ENCODE measurements around the gene RASSF5. TPM values are rescaled to one million over a fixed set of nuclear protein-coding genes. Genes with fewer than 3 reads are reported as not detected.
A peak's percentile ranks its signal among the peaks of the same experiment; 100 is the strongest.

The RASSF5 gene
- total and polyA plus RNA-seq, 9 of the 15 experiments (the other 6 are each of a cell fraction or from before 2014, with no cell fraction given): 6.1 to 41.0 (median 25.2) TPM

DNA sequence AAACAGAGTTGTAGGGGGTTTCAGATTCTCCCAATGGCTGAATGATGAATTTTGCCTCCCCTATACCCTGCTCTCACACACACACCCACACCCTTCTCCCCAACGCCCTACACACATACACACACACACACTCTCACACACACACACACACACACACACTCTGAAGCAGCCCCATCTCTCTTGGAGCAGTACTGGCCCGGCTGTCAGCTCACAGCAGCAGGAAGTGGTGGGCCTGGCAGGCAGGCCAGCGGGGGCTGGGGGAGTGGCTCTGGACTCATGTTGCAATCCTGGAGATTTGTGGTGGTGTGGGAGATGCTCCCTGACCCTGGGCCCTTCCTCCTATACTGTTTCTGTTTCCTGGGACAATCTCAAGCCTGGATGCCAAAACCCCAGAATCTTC lies 34.9 kb upstream of the RASSF5 start (continued):
- TF ChIP-seq SMAD4 (CRISPR knock-in tag; conservative IDR thresholded peaks at IDR 0.05) (no peak), MEIS2 (IDR thresholded peaks at IDR 0.05; ENCODE audit: partially characterized antibody) (peak; percentile 17), NR2C1 (IDR thresholded peaks at IDR 0.05) (no peak), NR2C1 (tag; IDR thresholded peaks at IDR 0.05) (peak; percentile 23; the same call in 1 of the 2 replicates), RNF2 (IDR thresholded peaks at IDR 0.05) (no peak), NFYB (IDR thresholded peaks at IDR 0.05; ENCODE audit: extremely low read depth, insufficient read length) (no peak), POLR2AphosphoS5 (IDR thresholded peaks at IDR 0.05; ENCODE audit: control insufficient read depth, insufficient read depth, low read depth, low read length) (no peak), TBP (optimal IDR thresholded peaks at IDR 0.05; ENCODE audit: low read depth, low read length) (no peak), CHD4 (IDR thresholded peaks at IDR 0.05; ENCODE audit: insufficient read depth, insufficient replicate concordance, low read depth, low read length, poor library complexity, severe bottlenecking) (no peak), HDAC1 (IDR thresholded peaks at IDR 0.05) (peak in 1 of 2 experiments; percentile 27; a peak in 1 of 4 replicates), MYC (IDR thresholded peaks at IDR 0.05; ENCODE audit: low read depth, low read length) (no peak), MYC (CRISPR knock-in tag; IDR thresholded peaks at IDR 0.05; ENCODE audit: borderline replicate concordance, low read depth) (no peak), ZNF232 (CRISPR knock-in tag; IDR thresholded peaks at IDR 0.05) (no peak), PCBP2 (IDR thresholded peaks at IDR 0.05; ENCODE audit: low read depth, low read length, poor library complexity, severe bottlenecking) (no peak), RBM14 (IDR thresholded peaks at IDR 0.05; ENCODE audit: borderline replicate concordance, insufficient read depth, low read depth, low read length) (no peak), RCOR1 (IDR thresholded peaks at IDR 0.05; ENCODE audit: borderline replicate concordance in 1 of 2, low read depth in 2 of 2, low read length in 2 of 2) (0 out of 4 replicates have a peak, but pooled peaks of 1 of the 2 experiments have one; percentile 23), ZNF224 (CRISPR knock-in tag; IDR thresholded peaks at IDR 0.05) (no peak), HNRNPLL (IDR thresholded peaks at IDR 0.05; ENCODE audit: low read depth, low read length, poor library complexity, severe bottlenecking) (no peak), RAD51 (IDR thresholded peaks at IDR 0.05; ENCODE audit: borderline replicate concordance, low read depth) (no peak)
- TF ChIP-seq, protein P1, sequence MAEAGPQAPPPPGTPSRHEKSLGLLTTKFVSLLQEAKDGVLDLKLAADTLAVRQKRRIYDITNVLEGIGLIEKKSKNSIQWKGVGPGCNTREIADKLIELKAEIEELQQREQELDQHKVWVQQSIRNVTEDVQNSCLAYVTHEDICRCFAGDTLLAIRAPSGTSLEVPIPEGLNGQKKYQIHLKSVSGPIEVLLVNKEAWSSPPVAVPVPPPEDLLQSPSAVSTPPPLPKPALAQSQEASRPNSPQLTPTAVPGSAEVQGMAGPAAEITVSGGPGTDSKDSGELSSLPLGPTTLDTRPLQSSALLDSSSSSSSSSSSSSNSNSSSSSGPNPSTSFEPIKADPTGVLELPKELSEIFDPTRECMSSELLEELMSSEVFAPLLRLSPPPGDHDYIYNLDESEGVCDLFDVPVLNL (CRISPR knock-in tag; IDR thresholded peaks at IDR 0.05; ENCODE audit: low read depth): no peak
- TF ChIP-seq, protein P2, sequence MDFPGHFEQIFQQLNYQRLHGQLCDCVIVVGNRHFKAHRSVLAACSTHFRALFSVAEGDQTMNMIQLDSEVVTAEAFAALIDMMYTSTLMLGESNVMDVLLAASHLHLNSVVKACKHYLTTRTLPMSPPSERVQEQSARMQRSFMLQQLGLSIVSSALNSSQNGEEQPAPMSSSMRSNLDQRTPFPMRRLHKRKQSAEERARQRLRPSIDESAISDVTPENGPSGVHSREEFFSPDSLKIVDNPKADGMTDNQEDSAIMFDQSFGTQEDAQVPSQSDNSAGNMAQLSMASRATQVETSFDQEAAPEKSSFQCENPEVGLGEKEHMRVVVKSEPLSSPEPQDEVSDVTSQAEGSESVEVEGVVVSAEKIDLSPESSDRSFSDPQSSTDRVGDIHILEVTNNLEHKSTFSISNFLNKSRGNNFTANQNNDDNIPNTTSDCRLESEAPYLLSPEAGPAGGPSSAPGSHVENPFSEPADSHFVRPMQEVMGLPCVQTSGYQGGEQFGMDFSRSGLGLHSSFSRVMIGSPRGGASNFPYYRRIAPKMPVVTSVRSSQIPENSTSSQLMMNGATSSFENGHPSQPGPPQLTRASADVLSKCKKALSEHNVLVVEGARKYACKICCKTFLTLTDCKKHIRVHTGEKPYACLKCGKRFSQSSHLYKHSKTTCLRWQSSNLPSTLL (IDR thresholded peaks at IDR 0.05): no peak
- TF ChIP-seq, protein P3, sequence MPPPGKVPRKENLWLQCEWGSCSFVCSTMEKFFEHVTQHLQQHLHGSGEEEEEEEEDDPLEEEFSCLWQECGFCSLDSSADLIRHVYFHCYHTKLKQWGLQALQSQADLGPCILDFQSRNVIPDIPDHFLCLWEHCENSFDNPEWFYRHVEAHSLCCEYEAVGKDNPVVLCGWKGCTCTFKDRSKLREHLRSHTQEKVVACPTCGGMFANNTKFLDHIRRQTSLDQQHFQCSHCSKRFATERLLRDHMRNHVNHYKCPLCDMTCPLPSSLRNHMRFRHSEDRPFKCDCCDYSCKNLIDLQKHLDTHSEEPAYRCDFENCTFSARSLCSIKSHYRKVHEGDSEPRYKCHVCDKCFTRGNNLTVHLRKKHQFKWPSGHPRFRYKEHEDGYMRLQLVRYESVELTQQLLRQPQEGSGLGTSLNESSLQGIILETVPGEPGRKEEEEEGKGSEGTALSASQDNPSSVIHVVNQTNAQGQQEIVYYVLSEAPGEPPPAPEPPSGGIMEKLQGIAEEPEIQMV (tag; conservative IDR thresholded peaks at IDR 0.05; ENCODE audit: low read depth): no peak
- TF ChIP-seq, protein P4, sequence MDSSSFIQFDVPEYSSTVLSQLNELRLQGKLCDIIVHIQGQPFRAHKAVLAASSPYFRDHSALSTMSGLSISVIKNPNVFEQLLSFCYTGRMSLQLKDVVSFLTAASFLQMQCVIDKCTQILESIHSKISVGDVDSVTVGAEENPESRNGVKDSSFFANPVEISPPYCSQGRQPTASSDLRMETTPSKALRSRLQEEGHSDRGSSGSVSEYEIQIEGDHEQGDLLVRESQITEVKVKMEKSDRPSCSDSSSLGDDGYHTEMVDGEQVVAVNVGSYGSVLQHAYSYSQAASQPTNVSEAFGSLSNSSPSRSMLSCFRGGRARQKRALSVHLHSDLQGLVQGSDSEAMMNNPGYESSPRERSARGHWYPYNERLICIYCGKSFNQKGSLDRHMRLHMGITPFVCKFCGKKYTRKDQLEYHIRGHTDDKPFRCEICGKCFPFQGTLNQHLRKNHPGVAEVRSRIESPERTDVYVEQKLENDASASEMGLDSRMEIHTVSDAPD (CRISPR knock-in tag; IDR thresholded peaks at IDR 0.05): no peak

Measured in K562 (cell line).